Right atrium auricular region (tissue), 2 donors: ENCODE measurements around the gene TKFC. TPM values are rescaled to one million over a fixed set of nuclear protein-coding genes. Genes with fewer than 3 reads are reported as not detected.

Experiments used
- DNase-seq: peaks from one replicate; pipeline ENCODE4 v3.0.0-alpha.2; 2019; ENCODE audit warnings: low spot score
- H3K27ac ChIP-seq, 2 donors: fragments of 200-600 bp; sonication (generic); 1 replicate in 1 of 2; 2 replicates in 1 of 2; pipeline ENCODE4 v1.5.1; 2016 to 2019
- H3K27me3 ChIP-seq, 2 donors: fragments of 200-600 bp; sonication (generic); one replicate each; pipeline versions ENCODE4 v1.5.1 to v1.6.0; 2017 to 2019
- H3K36me3 ChIP-seq: fragments of 200-600 bp; sonication (generic); one replicate; pipeline ENCODE4 v1.5.1; 2016
- H3K4me1 ChIP-seq, 2 donors: fragments of 200-600 bp; sonication (generic); one replicate each; pipeline versions ENCODE4 v1.5.1 to v1.6.0; 2017 to 2019
- H3K4me3 ChIP-seq, 2 donors: fragments of 200-600 bp; sonication (generic); 1 replicate in 1 of 2; 2 replicates in 1 of 2; pipeline ENCODE4 v1.5.1; 2017 to 2019; ENCODE audit warnings: mild to moderate bottlenecking in 1 of 2, moderate library complexity in 1 of 2
- H3K9me3 ChIP-seq, 2 donors: fragments of 200-600 bp; sonication (generic); one replicate each; pipeline ENCODE4 v1.5.1; 2019
- CTCF ChIP-seq, 2 donors: fragments of 200-600 bp; sonication (generic); IDR thresholded peaks; one replicate each; pipeline ENCODE4 v1.5.1; 2019; ENCODE audit warnings: antibody characterized with exemption in 2 of 2
- total RNA-seq, 2 donors: library from RNA; depleted of rRNA; stranded (reverse); fragments of >200 nt; gene quantifications; one replicate each; pipeline ENCODE4 v1.1.0, GENCODE V29; 2016

Gene TKFC
- total RNA-seq, 2 donors from 2014 or later = 9.7 to 11.3 TPM

DNA sequence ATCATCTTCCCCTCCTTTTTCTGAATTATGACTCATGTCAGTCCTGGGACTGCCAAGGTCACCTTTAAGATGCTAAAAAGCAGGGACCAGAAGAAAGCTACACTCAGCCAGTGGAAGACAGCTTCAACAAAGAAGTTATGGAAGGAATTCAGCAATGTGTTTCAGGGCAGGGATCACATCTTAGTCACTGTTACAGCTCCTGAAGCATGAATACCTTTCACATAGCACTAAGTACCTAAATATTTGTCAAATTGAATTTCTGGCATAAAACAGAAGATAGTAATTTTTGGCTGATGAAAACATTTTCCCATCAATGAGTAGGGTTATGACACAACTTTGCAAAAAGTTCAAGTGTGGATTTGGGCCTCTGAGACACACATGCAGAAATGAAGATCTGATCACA lies 5.4 kb upstream of the TKFC start:
- no peak for TF ChIP-seq CTCF (IDR thresholded peaks at IDR 0.05)
- Histone ChIP-seq H3K4me3 (no peak overlapping the region), H3K36me3 (peaks cover 57% of the 10 kb centered on the region), H3K9me3 (no peaks in the 10 kb centered on the region), H3K27ac (no peak overlapping the region), H3K27me3 (no peaks in the 10 kb centered on the region), H3K4me1 (peaks cover 0 to 32% of the 10 kb centered on the region in 2 donors)
- DNase-seq = no peak

DNA sequence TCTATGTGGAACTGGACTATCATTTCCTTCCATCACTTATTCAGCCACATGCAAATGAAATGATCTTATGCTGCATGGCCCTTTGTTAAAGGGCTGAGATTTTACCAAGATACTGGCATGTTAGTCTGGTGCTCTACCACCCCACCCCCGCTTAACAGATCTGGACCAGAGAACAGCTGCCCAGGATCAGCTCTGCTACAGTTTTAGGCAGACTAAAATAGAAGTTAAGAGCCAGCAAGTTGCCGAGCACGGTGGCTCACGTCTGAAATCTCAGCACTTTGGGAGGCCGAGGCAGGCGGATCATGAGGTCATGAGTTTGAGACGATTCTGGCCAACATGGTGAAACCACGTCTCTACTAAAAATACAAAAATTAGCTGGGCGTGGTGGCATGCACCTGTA lies 4.7 kb upstream of the TKFC start:
- Histone ChIP-seq H3K27me3 (no peaks in the 10 kb centered on the region), H3K9me3 (no peaks in the 10 kb centered on the region), H3K4me3 (no peak overlapping the region), H3K36me3 (peaks cover 50% of the 10 kb centered on the region), H3K4me1 (peaks cover 0 to 32% of the 10 kb centered on the region in 2 donors), H3K27ac (no peak overlapping the region)
- no peak for DNase-seq
- no peak for TF ChIP-seq CTCF (IDR thresholded peaks at IDR 0.05)

DNA sequence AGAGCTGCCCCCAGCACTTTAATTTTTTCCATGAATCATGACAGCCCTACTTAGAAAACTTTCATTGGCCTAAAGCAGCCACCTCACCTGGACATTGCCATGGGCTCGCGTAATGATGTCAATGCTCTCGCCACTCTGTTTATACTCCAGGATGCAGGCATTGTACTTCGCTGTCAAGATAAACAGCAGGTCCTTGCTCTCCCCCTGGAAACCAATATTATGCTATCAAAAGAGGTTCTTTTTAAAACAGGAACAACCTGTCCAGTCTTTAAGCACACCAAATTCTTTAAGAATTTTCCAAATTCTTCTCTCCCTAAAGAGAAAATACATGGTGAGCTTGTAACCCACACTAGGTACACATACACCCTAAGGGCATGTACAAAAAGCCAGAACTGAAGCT lies 3.2 kb upstream of the TKFC start:
- H3K36me3 ChIP-seq = peaks cover 35% of the 10 kb centered on the region

DNA sequence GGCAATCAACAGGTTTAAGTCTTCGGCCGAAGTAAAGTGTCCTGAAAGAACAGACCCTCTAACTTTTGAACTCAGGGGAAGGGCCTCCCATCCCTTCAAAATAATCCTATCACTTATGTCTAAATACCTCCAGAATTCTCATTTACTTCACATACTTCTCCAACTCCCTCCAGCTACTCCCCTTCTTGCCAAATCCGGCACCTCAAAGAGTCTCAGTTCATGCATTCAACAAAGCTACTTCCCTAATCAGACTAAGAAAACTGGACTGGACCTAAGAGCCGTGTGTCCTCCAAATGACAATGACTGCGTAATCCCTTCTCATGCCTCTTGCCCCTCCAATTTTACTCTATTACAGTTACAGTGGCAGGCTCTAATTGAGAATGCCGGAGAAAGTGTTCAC lies 1.4 kb upstream of the TKFC start:
- peaks cover 0 to 34% of the 10 kb centered on the region in 2 donors for H3K4me1 ChIP-seq
- H3K27ac ChIP-seq = peak overlapping the region in 1 of 2 donors; percentile 93

More for the DNA sequence above, 3.2 kb upstream of the TKFC start:
- Histone ChIP-seq H3K4me1 (peaks cover 0 to 40% of the 10 kb centered on the region in 2 donors), H3K4me3 (no peak overlapping the region), H3K27me3 (no peaks in the 10 kb centered on the region), H3K27ac (no peak overlapping the region), H3K9me3 (no peaks in the 10 kb centered on the region)
- no peak for TF ChIP-seq CTCF (IDR thresholded peaks at IDR 0.05)
- DNase-seq = no peak

GRCh38 chr11:61332281-61332796 lies 689 bp upstream of the TKFC start:
- peak overlapping the region; percentile 84 to 93 for H3K27ac ChIP-seq
- peaks cover 0 to 33% of the 10 kb centered on the region in 2 donors for H3K4me1 ChIP-seq
- no peaks in the 10 kb centered on the region for H3K27me3 ChIP-seq
- H3K9me3 ChIP-seq = no peaks in the 10 kb centered on the region
- H3K36me3 ChIP-seq = peaks cover 20% of the 10 kb centered on the region
- TF ChIP-seq CTCF (IDR thresholded peaks at IDR 0.05) = no peak
- DNase-seq = no peak
- peak overlapping the region; percentile 87 to 99 for H3K4me3 ChIP-seq

More for the DNA sequence above, 1.4 kb upstream of the TKFC start:
- no peak for TF ChIP-seq CTCF (IDR thresholded peaks at IDR 0.05)
- no peak for DNase-seq
- no peaks in the 10 kb centered on the region for H3K27me3 ChIP-seq
- H3K9me3 ChIP-seq = no peaks in the 10 kb centered on the region
- peaks cover 21% of the 10 kb centered on the region for H3K36me3 ChIP-seq
- peak overlapping the region in 1 of 2 donors; percentile 99 for H3K4me3 ChIP-seq
